ENCODE data around the gene PGM1.

GRCh38 chr1:63634471-63634870, 41.3 kb downstream of the PGM1 start:
- TF ChIP-seq CTCF (IDR thresholded peaks at IDR 0.05; ENCODE audit: low read depth, low read length, poor library complexity, severe bottlenecking) (no peak), EZH2phosphoT487 (IDR thresholded peaks at IDR 0.05; ENCODE audit: borderline replicate concordance, low read length) (no peak)
